ENCODE measurements around the gene CITED2.

- TF ChIP-seq CTCF (IDR thresholded peaks at IDR 0.05), result no peak
- TF ChIP-seq POLR2A (IDR thresholded peaks at IDR 0.05), result no peak
- no peak for TF ChIP-seq POLR2AphosphoS5 (IDR thresholded peaks at IDR 0.05)
- no peak for TF ChIP-seq EP300 (IDR thresholded peaks at IDR 0.05)
Measured at GRCh38 chr6:139380168-139380567, 5.7 kb upstream of the CITED2 start.
